ENCODE data around the gene PLCG1.

The PLCG1 gene

GRCh38 chr20:41166201-41167117, 29.1 kb downstream of the PLCG1 start:
- no peak for DNase-seq

GRCh38 chr20:41167118-41167470, 29.8 kb downstream of the PLCG1 start:
- DNase-seq, result no peak

DNA sequence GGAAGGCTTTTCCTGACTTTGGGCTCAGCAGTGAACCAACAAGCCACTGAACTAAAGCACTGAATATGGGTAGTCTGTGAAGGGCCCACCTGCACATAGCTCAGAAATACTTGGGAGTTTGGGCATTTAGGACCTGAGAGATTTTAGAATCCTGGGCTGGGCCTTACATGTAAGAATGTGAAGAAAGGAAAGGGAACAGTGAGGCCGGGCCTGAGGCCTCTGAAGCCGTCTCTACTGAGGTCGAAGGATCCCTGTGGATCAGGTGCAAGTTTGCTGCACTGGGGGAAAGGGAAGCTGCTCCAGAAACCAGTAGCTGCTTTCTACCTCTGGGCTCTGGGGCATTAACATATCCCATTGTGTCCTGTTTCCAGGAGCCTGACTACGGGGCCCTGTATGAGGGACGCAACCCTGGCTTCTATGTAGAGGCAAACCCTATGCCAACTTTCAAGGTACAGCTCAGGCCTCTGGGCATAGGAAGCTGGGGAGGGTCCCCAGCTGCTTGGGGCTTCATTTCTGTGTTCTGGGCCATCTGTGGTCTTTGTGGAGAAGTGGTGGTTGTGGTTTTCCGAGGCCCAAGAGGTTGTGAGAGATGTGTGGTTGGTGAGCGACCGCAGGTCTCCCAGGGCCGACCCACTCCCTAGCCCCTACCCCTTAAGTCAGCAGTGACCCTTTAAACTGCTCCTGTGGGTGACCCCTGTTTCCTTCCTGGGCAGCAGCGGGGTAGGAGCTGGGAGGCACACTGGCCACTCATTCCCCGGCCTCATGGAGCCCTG, 30.3 kb downstream of the PLCG1 start:
- no peak for DNase-seq

GRCh38 chr20:41168281-41169161, 31.2 kb downstream of the PLCG1 start:
- no peak for DNase-seq

DNA sequence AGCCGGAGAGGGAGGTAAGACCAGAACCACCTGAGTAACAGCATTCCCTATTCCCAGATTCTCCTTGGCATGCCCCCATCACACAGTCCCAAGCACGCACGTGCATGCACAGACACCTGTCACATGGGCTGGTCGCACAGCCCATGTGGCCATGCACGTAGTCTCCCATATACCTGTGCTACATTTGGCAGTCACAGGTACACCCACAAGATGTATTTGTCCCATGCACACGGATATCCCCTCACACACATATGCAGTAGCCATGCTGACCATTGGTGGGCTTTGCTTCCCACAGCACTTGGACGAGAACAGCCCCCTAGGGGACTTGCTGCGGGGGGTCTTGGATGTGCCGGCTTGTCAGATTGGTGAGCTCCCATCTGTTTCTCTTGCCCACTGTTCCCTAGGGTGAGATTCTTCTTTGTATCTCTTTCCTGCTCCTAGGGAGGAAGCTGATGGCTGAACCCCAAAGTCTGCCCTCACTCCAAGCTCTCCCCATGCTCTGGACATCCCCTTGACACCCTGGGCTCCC, 31.9 kb downstream of the PLCG1 start:
- no peak for DNase-seq

DNA sequence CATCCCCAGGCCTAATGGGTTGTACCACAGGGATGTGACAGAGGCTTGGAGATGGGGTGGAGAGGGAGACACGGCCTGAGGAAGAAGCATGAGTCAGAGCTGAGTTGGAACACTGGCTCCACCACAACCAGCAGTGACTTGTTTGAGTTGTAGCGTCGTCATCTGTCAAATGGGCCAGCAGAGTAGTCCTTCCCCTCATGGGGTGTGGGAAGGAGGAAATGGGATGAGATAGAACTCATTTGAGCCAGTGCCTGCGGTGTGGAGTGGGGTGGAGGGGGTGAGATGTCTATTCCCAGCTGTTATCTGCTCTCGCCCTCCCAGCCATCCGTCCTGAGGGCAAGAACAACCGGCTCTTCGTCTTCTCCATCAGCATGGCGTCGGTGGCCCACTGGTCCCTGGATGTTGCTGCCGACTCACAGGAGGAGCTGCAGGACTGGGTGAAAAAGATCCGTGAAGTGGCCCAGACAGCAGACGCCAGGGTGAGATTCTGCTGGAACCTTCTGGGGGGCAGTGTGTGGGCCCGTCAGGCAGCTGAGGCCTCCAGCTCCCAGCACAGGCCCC, 32.5 kb downstream of the PLCG1 start:
- no peak for DNase-seq

DNA sequence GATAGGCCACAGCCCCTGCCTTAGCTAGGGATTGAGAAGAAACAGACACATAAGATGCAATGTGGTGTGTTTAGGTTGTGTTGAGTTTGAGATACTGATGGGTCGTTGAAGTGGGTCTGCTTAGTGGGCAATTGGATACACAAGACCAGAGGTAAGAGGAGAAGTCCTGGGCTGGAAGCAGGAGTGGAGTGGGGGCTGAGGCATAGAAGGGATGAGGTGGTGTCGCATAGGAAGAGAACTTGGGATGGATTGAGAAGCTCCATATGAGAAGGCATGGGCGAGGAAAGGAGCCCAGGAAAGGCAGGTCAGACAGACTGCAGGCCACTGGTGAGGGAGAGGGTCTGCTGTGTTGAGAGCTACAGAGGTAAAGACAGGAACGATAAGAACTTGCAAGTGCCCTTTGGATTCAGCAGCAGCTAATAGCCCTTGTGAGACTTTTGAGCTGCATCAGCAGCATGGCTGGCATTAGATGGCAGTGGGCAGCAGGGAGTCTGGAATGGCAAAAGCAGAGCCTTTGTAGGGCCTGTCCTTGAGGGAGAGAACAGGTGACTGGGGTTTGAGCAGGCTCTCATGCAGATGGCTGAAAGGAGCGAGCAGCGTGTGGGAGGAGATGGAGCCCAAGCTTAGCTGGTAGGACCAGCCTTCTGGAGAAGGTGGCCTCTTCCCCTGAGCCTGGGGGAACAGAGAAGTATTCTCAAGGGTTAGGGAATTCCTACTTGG, 33.2 kb downstream of the PLCG1 start:
- DNase-seq, result no peak

DNA sequence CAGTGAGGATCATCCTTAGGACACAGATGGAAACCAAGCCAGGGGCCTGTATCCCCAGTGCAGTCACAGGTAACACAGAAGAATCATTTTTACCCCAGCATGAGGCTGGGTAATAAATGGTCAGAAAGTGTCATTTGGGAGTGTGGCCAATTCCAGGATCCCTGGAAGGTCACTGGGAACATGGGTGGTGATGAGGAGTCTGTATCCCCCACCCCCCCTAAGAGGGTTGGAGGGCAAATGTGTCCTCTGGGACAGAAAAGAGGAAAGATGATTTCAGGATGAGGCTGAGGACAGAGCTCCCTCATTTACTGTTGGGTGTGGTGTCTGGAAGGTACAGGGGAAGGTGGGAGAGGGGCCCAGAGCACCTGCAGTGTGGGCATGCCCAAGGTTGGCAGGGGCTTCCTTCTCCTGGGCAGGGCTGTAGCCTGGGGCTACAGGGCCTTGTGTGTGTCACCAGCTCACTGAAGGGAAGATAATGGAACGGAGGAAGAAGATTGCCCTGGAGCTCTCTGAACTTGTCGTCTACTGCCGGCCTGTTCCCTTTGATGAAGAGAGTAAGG, 34.5 kb downstream of the PLCG1 start:
- DNase-seq, result no peak

- DNase-seq, result no peak
Observed at GRCh38 chr20:41172296-41173140, 35.2 kb downstream of the PLCG1 start.

- peak; percentile 63 for DNase-seq
Observed at GRCh38 chr20:41173161-41173721, 35.9 kb downstream of the PLCG1 start.

DNA sequence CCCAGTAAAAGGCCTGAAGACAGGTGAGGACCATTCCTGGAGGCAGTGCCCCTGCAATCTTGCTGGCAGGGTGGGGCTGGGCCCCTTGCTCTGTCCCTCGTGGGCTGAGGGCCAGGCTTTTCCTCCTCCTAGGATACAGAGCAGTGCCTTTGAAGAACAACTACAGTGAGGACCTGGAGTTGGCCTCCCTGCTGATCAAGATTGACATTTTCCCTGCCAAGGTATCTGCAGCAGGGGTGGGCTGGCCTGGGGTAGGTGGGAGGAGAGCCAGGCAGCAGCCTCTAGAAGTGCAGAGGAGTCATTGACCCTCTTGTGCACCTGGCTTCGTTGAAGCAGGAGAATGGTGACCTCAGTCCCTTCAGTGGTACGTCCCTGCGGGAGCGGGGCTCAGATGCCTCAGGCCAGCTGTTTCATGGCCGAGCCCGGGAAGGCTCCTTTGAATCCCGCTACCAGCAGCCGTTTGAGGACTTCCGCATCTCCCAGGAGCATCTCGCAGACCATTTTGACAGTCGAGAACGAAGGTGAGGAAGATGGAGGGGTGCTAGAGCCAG, 36.5 kb downstream of the PLCG1 start:
- DNase-seq, result no peak

GRCh38 chr20:41174373-41174772, 37.0 kb downstream of the PLCG1 start:
- DNase-seq, result no peak

DNA sequence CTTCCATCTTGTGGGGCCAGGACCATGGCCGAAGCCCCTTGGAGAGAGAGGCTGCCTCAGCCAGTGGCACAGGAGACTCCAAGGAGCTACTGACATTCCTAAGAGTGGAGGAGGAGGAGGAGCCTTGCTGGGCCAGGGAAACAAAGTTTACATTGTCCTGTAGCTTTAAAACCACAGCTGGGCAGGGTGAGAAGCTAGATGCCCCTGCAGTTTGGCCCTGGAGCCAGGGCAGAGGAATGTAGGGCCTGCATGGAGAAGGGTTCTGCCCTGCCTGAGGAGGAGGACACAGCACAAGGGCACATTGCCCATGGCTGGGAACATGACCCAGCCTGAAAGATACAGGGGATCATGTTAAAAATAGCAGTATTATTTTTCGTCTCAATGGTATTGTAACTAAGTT, 37.4 kb downstream of the PLCG1 start:
- no peak for DNase-seq

DNA sequence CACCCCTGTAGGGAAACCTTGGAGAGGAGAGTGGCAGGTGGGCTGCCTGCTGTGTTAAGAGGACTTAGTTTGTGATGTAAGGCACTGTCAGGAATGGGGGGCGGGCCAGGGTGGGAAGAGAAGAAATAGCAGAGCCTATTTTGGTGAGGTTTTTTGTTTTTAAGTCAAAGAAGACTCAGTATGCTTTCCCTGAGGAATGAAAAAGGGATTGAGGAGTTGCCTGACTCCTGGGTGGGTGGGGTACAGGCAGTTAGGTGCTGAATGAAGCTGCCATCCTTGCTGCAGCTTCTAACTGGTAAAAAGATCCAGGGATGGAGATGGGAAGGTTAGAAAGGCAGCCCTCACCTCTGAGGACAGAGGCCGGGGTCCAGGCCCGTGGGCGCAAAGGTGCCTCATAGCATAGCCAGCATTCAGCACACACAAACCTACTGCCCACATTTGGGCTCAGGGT, 37.9 kb downstream of the PLCG1 start:
- DNase-seq, result no peak

DNA sequence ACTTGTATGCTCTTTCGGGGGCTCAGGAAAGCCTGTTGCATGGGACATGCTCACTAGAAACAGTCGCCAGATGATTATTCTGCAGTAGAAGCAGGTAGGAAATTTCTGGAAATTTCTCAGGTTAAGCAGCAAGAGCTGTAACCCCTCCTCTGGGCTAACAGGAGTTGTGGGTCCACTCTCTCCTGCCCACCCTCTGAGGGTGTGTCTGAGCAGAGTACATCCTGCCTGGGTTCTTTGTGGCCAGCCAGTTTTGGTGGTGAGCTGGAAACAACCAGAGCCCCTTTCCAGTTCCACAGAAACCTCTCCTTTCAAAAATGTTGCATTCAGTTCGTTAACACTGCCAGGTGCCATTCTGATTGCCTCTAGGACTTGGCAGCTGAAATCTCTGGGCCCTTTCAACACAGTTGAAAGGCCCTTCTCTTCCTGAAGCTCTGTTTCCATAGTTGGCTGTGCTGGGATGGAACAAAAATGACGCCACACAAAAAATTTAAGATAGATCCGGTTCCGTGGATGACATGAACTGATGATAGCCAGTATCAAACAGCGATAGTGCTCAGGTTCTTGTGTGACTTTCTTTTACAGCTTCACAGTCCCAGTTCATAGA, 38.5 kb downstream of the PLCG1 start:
- no peak for DNase-seq

- no peak for DNase-seq
Observed at GRCh38 chr20:41176711-41177552, 39.6 kb downstream of the PLCG1 start.

DNA sequence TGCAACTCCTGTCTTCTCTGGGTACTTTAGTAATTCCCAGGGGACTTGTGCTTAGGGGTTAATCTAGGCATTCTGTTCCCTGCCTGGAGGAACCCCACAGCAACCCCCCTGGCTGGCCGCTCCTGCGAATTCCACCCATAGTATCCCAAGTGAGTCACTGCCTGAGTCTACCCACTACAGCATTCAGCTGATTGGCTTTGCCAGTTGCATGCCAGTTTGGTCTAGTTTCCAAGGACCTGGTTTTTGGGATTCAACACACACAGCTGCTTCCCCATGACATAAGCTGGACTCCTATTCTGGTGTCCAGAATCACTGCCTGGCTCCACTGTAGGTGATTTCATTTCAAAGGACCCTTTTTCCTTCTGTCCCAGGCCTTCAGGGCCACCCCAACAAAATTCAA, 40.3 kb downstream of the PLCG1 start:
- no peak for DNase-seq

DNA sequence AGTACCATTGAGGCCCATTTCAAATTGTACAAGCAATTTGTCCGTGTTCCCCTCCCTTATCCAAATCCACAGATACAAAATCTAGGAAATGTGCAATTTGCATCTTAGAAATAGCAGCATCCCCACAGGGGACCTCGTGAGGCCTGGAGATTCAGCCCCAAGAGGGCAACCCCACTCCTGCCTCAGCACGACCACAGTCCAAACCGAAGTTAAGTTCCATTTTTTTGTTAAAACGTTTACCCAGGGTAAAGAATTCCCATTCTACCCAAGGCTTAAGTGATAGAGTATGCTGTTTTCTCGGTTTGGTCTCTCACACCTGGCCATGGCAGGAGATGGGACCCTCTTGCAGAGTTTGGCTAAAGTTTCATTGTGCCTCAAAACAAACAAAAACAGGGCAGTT, 41.2 kb downstream of the PLCG1 start:
- DNase-seq, result no peak
